Sigmoid colon (tissue), 7 donors: ENCODE results near the gene MALL. TPM values are rescaled to one million over a fixed set of nuclear protein-coding genes. Genes with fewer than 3 reads are reported as not detected.

Experiments
- DNase-seq: peaks from one replicate; pipeline ENCODE4 v3.0.0-alpha.2; 2019
- H3K27ac ChIP-seq, 4 donors: fragments of 200-600 bp; sonication (generic); one replicate each; pipeline ENCODE4 v1.5.1; 2016 to 2019; ENCODE audit warnings: mild to moderate bottlenecking in 1 of 4
- H3K27me3 ChIP-seq, 3 donors: fragments of 200-600 bp; sonication (generic); one replicate each; pipeline ENCODE4 v1.5.1; 2019; ENCODE audit warnings: mild to moderate bottlenecking in 1 of 3
- H3K36me3 ChIP-seq, 4 donors: fragments of 200-600 bp; sonication (generic); one replicate each; pipeline ENCODE4 v1.5.1; 2016 to 2019
- H3K4me1 ChIP-seq, 4 donors: fragments of 200-600 bp; sonication (generic); one replicate each; pipeline ENCODE4 v1.5.1; 2017 to 2019
- H3K4me3 ChIP-seq, 4 donors: fragments of 200-600 bp; sonication (generic); one replicate each; pipeline ENCODE4 v1.5.1; 2017 to 2019; ENCODE audit warnings: mild to moderate bottlenecking in 2 of 4, moderate library complexity in 1 of 4
- H3K9me3 ChIP-seq, 4 donors: fragments of 200-600 bp in 3 of 4; sonication (generic) in 3 of 4; one replicate each; pipeline versions ENCODE4 v1.5.1 to v1.6.1; 2013 to 2019
- EP300 ChIP-seq, 4 donors: sonication (generic); formaldehyde crosslinking; IDR thresholded peaks; one replicate each; pipeline ENCODE4 v1.6.1; 2017; ENCODE audit warnings: antibody characterized with exemption in 4 of 4
- POLR2A ChIP-seq, 2 donors: fragments of 450-650 bp; IDR thresholded peaks; one replicate each; pipeline ENCODE4 v1.6.1; 2016; ENCODE audit warnings: antibody characterized with exemption in 2 of 2, mild to moderate bottlenecking in 2 of 2, moderate library complexity in 2 of 2
- POLR2AphosphoS5 ChIP-seq, 4 donors: sonication (generic); formaldehyde crosslinking; IDR thresholded peaks; one replicate each; pipeline ENCODE4 v1.6.1; 2017; ENCODE audit warnings: antibody characterized with exemption in 4 of 4
- WGBS, 2 donors: extraction: QIAGEN DNeasy Blood & Tissue Kit; methylation state at CpG; one replicate each; pipeline ENCODE4 v1.1.7; 2013; 5-methylcytosine and 5-hydroxymethylcytosine counted together
- intact Hi-C: fragments of 100-400 bp; cut with DNase I; formaldehyde crosslinking; loops from one replicate; pipeline ENCODE4 v1.15.1; 2023
- polyA plus RNA-seq, 3 donors: library from polyadenylated mRNA; stranded (reverse); fragments of 200-250 nt; gene quantifications; one replicate each; pipeline ENCODE4 v1.2.3, GENCODE V29; 2013
- total RNA-seq, 4 donors: library from RNA; depleted of rRNA; stranded (reverse); fragments of >200 nt; gene quantifications; one replicate each; pipeline ENCODE4 v1.1.0, GENCODE V29; 2016
- TF ChIP-seq, protein P1 (sequence below), 4 experiments: fragments of 450-650 bp in 3 of 4; fragments of 200-600 bp in 1 of 4; IDR thresholded peaks; one replicate each; pipeline ENCODE4 v1.5.1; 2016 to 2019; ENCODE audit warnings: antibody characterized with exemption in 4 of 4, mild to moderate bottlenecking in 3 of 4, moderate library complexity in 2 of 4
- donor health status: healthy with polysubstance abuse.
- donor health status: Bipolar disorder and iron deficiency.
- donor health status: healthy.

The MALL gene
- total and polyA plus RNA-seq, 7 donors = 1.5 to 183 (median 14.1) TPM

- no peak for DNase-seq
- Histone ChIP-seq H3K4me3 (no peak overlapping the region), H3K27me3 (no peaks in the 10 kb centered on the region), H3K27ac (no peak overlapping the region), H3K9me3 (no peaks in the 10 kb centered on the region), H3K36me3 (no peaks in the 10 kb centered on the region), H3K4me1 (peaks cover 0 to 2% (median 0%) of the 10 kb centered on the region in 4 donors)
- 65 to 77% methylated on average over 3 of the region's 3 CpGs for WGBS, 2 donors
- intact Hi-C loops = no loop called here
- TF ChIP-seq POLR2A (IDR thresholded peaks at IDR 0.05) (no peak), POLR2AphosphoS5 (IDR thresholded peaks at IDR 0.05) (no peak), EP300 (IDR thresholded peaks at IDR 0.05) (no peak)
- TF ChIP-seq, protein P1, sequence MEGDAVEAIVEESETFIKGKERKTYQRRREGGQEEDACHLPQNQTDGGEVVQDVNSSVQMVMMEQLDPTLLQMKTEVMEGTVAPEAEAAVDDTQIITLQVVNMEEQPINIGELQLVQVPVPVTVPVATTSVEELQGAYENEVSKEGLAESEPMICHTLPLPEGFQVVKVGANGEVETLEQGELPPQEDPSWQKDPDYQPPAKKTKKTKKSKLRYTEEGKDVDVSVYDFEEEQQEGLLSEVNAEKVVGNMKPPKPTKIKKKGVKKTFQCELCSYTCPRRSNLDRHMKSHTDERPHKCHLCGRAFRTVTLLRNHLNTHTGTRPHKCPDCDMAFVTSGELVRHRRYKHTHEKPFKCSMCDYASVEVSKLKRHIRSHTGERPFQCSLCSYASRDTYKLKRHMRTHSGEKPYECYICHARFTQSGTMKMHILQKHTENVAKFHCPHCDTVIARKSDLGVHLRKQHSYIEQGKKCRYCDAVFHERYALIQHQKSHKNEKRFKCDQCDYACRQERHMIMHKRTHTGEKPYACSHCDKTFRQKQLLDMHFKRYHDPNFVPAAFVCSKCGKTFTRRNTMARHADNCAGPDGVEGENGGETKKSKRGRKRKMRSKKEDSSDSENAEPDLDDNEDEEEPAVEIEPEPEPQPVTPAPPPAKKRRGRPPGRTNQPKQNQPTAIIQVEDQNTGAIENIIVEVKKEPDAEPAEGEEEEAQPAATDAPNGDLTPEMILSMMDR (IDR thresholded peaks at IDR 0.05) = no peak
Measured at GRCh38 chr2:110152943-110153342, 37.3 kb upstream of the MALL start.

DNA sequence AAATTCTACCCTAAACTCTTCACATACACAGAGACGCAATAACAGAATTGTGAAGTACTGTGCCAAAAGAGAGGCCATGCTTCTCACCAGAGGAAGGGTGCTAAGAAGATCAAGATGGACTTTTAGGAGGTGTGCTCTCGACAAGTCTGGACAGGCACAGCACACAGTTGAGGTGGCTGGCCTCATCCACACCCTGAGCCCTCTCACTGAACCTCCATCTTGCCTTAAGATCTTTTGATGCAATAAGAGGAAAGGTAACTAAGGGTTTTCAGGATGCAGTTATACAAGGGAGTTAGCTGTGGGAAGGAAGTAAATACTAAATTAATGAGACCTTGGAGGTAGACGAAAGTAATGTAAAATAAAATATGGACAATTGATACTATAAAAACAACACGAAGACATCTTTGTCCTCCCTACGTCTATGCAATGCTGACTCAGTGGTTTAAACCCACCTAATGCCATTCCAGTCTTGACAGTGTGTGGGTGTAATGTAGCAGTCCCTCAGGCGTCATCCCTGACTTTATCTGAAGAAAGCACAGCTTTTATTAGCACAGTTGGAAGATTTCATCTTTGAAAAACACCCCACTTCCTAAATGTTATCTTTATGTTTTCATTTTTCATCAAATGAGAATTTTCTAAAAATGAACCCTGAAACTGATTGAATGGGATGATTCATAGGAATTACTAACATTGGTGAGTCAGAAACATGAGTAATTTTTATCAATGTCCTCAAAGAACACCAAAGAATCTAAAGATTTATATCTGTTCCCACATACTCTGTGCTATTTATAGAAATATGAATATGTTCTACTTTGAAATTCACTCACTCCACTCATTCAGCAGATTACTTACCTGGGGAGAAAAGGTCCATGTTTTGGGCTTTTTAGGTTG lies 34.0 kb upstream of the MALL start:
- WGBS, 2 donors = 78 to 79% methylated on average over 6 of the region's 6 CpGs

GRCh38 chr2:110146945-110147332 lies 31.3 kb upstream of the MALL start:
- no peaks in the 10 kb centered on the region for H3K4me1 ChIP-seq
- intact Hi-C loops = no loop called here
- no peaks in the 10 kb centered on the region for H3K27me3 ChIP-seq
- H3K9me3 ChIP-seq = no peaks in the 10 kb centered on the region
- WGBS, 2 donors = 93 to 99% methylated on average over 2 of the region's 2 CpGs
- no peak for DNase-seq
- H3K4me3 ChIP-seq = no peak overlapping the region
- no peak for TF ChIP-seq EP300 (IDR thresholded peaks at IDR 0.05)
- TF ChIP-seq, protein P1 (IDR thresholded peaks at IDR 0.05) = no peak
- no peak for TF ChIP-seq POLR2A (IDR thresholded peaks at IDR 0.05)
- no peak for TF ChIP-seq POLR2AphosphoS5 (IDR thresholded peaks at IDR 0.05)
- H3K27ac ChIP-seq = no peak overlapping the region
- H3K36me3 ChIP-seq = peaks cover 0 to 16% (median 9%) of the 10 kb centered on the region in 4 donors

More for the DNA sequence above, 34.0 kb upstream of the MALL start:
- Histone ChIP-seq H3K4me3 (no peak overlapping the region), H3K4me1 (no peaks in the 10 kb centered on the region), H3K27me3 (no peaks in the 10 kb centered on the region), H3K36me3 (peaks cover 0 to under 1% (median under 1%) of the 10 kb centered on the region in 4 donors), H3K9me3 (no peaks in the 10 kb centered on the region), H3K27ac (no peak overlapping the region)
- TF ChIP-seq POLR2A (IDR thresholded peaks at IDR 0.05) = no peak
- peak in 1 of 4 donors; percentile 20 for TF ChIP-seq POLR2AphosphoS5 (IDR thresholded peaks at IDR 0.05)
- intact Hi-C loops = no loop called here
- DNase-seq = no peak

DNA sequence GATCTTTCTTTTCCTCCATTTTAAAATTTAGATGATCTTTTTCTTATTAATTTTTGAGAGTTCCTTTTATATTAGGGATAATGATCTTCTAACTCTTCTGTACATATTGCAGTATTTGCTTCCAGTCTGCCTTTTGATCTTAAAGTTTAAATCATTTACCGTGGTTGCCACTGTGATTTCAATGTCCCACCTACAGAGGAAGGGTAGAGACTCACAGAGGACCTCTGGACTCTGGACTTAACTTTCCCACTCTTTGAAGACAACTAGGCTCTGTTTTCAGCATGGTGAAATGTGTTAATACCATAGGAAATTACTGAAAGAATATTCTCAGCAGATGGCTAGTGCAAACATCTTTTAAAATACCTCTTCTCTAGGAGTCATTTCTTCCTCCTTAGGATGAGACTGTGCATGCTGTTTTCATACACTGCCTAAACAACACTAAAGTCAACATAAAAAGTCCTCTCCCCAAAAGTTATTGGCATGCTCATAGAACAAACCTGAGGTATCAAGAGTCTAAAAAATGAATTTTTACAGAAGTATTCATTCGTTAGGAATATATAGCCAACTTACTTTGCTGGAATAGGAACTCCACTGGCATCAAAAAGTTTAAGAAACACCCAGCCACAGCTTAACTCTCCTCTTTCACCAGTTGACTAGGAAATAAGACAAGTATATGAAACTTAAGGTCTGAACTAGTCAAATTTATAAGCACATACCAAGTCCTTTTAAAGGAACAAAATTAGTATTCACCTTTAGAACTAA lies 30.7 kb upstream of the MALL start:
- Histone ChIP-seq H3K9me3 (no peaks in the 10 kb centered on the region), H3K4me3 (no peak overlapping the region), H3K27me3 (no peaks in the 10 kb centered on the region), H3K4me1 (no peaks in the 10 kb centered on the region), H3K36me3 (peaks cover 0 to 16% (median 9%) of the 10 kb centered on the region in 4 donors), H3K27ac (no peak overlapping the region)
- 58 to 75% methylated on average over 2 of the region's 2 CpGs for WGBS, 2 donors
- TF ChIP-seq POLR2A (IDR thresholded peaks at IDR 0.05) = no peak
- TF ChIP-seq, protein P1 (IDR thresholded peaks at IDR 0.05) = no peak
- TF ChIP-seq EP300 (IDR thresholded peaks at IDR 0.05) = no peak
- TF ChIP-seq POLR2AphosphoS5 (IDR thresholded peaks at IDR 0.05) = no peak
- DNase-seq = no peak
- intact Hi-C loops = no loop called here

GRCh38 chr2:110143982-110144381 lies 28.4 kb upstream of the MALL start:
- no peak overlapping the region for H3K27ac ChIP-seq
- H3K4me3 ChIP-seq = no peak overlapping the region
- H3K27me3 ChIP-seq = no peaks in the 10 kb centered on the region
- intact Hi-C loops = no loop called here
- DNase-seq = no peak
- TF ChIP-seq, protein P1 (IDR thresholded peaks at IDR 0.05) = no peak
- TF ChIP-seq POLR2A (IDR thresholded peaks at IDR 0.05) (no peak), POLR2AphosphoS5 (IDR thresholded peaks at IDR 0.05) (no peak), EP300 (IDR thresholded peaks at IDR 0.05) (no peak)
- H3K9me3 ChIP-seq = no peaks in the 10 kb centered on the region
- H3K36me3 ChIP-seq = peaks cover 0 to 16% (median 9%) of the 10 kb centered on the region in 4 donors
- no peaks in the 10 kb centered on the region for H3K4me1 ChIP-seq
